ENCODE data around the gene CR1.

DNA sequence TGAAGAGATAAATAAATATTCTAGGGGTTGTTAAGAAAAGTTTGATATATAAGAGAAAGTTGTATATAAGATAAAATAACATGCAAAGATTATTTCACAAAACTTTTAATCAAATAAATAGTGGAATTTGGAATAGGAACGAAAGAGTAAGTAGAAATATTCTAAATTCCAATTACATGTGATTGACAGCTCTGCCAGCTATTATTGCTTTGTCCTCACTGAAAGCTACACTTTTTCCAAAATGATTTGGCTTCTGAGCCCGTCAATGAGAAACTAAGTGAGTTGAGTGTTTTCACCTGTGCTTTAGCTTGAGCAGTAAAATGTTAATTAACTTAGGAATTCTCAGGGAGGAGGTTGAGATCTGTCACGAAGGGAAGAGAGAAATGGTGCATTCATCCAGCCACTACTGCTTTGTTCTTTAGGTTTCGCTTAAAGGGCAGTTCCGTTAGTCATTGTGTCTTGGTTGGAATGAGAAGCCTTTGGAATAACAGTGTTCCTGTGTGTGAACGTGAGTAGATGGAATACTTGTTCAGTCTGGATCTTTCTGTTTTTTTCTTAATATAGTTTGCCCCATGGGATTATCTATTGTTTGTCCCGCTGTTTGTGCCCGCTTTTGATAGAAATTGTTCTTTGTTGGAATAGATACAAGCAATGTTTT is 85.7 kb downstream of the CR1 start:
- no peak for TF ChIP-seq CTCF (IDR thresholded peaks at IDR 0.05)
- TF ChIP-seq REST (IDR thresholded peaks at IDR 0.05; ENCODE audit: insufficient read depth in 1 of 2, low read depth in 2 of 2, low read length in 1 of 2), result no peak
